ENCODE data around the gene HMCN1.

HMCN1 gene

DNA sequence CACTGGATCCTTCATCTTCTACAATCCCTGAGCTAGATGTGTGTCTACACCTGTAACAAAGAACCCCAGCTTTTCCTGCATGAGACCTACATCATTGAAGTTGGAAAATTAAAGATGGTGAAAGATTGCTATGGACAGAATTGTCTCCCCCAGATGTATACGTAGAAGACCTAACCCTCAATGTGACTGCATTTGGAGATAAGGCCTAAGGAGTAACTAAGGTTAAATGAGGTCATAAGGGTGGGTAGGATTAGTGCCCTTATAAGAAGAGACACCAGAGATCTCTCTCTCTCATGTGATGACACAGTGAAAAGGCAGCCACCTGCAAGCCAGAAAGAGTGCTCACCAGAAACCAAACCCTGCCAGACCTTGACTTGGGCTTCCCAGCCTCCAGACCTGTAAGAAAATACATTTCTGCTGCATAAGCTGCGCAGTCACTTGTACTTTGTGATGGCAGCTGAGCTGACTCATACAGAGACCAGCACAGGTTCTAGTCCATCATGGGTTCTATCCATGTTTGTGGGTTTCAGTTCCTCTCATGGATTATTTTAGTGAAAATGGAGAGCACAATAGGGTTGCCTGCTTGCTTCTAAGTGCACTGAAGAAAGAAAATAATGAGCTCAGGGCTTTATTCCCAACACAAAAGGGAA, 460.0 kb downstream of the HMCN1 start:
- TF ChIP-seq, protein P1, sequence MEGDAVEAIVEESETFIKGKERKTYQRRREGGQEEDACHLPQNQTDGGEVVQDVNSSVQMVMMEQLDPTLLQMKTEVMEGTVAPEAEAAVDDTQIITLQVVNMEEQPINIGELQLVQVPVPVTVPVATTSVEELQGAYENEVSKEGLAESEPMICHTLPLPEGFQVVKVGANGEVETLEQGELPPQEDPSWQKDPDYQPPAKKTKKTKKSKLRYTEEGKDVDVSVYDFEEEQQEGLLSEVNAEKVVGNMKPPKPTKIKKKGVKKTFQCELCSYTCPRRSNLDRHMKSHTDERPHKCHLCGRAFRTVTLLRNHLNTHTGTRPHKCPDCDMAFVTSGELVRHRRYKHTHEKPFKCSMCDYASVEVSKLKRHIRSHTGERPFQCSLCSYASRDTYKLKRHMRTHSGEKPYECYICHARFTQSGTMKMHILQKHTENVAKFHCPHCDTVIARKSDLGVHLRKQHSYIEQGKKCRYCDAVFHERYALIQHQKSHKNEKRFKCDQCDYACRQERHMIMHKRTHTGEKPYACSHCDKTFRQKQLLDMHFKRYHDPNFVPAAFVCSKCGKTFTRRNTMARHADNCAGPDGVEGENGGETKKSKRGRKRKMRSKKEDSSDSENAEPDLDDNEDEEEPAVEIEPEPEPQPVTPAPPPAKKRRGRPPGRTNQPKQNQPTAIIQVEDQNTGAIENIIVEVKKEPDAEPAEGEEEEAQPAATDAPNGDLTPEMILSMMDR (IDR thresholded peaks at IDR 0.05; ENCODE audit: insufficient read depth, low read length, missing control alignments): no peak
- ChIA-PET POLR2A (no interaction called here), CTCF (interaction anchor here (1.0 to 1.3 kb wide), 2 partner anchors 14 to 19 kb away, joined by 3 read pairs; no protein-coding TSS in a partner anchor)
- no peak overlapping the region for H3K4me3 ChIP-seq (ENCODE audit: low read depth, low read length)
- no peak for DNase-seq (ENCODE audit: low read depth, low spot score)

DNA sequence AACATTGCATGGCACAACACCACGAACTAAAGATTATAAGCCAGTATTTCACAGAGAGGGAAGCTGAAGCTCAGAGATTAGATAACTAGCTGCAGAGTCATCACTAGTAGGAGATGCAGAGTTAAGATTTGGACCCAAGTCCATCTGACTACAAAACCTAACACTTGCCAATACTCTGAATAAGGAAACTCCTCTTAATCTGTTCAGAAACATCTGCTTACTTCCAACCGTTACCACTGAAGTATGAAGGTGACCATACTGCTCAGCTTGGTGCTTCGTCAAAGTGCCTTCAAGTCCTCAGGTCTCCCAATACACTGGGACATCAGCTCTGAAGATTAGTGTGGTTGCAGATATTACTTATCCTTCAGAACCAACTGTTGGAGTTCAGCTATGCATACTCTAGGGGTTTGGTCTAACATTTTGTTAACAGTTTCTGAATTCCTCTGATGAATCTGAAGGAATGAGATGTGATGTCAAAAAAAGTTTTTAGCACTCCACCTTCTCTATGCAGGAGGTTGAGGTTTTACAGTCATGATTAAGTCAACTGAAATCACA, 461.3 kb downstream of the HMCN1 start:
- ChIA-PET CTCF (no interaction called here), POLR2A (no interaction called here)
- no peak overlapping the region for H3K4me3 ChIP-seq (ENCODE audit: low read depth, low read length)
- TF ChIP-seq, protein P1 (IDR thresholded peaks at IDR 0.05; ENCODE audit: insufficient read depth, low read length, missing control alignments): no peak
- DNase-seq (ENCODE audit: low read depth, low spot score): no peak

DNA sequence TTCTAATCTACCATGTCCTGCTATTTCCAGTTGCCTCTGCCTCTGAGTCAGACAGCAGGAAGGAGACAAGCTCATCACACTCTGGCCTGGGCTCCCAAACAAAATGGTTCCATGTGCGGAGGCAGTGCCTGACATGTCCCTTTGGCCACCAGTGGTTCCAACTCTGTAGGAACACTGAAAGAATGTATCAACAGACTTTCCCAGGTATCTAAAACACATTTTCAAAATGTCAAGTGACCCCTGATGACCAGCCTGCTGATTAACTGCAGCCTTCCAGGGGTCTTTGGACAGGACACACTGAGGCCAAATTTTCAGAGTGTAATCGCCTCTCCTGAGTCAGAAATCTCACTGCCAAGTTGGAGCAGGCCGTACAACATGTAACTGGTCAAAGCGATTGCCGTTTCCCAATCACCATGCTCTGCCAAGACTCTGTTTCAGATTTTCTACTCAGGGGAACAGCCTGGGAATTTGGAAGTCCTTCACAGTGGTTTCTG, 468.1 kb downstream of the HMCN1 start:
- ChIA-PET CTCF (interaction anchor here (0.6 to 2.0 kb wide), 4 partner anchors 10 to 482 kb away, joined by 3 to 8 read pairs (median 4); no protein-coding TSS in a partner anchor), POLR2A (no interaction called here)
- no peak overlapping the region for H3K4me3 ChIP-seq (ENCODE audit: low read depth, low read length)
- DNase-seq (ENCODE audit: low read depth, low spot score): no peak
- TF ChIP-seq, protein P1 (IDR thresholded peaks at IDR 0.05; ENCODE audit: insufficient read depth, low read length, missing control alignments): no peak

DNA sequence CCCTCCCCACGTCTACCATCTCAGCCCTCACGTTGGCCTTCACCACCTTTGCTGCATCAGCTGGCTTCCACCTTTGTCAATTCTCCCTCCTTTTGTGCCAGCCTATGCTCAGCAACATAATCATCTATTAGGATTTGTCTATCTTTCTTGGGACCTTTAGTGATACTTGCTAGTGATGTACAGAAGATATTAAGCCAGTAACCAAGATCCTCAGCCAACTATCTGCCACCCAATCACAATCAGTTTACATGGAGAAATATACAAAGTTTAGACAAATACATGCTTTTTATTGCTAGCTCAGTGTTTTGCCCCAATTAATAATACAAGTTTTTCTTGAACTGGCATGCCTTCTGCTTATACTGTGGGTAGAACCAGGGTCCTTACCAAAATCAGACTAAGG, 468.6 kb downstream of the HMCN1 start:
- ChIA-PET POLR2A (no interaction called here), CTCF (interaction anchor here (0.6 to 2.0 kb wide), 3 partner anchors 10 to 482 kb away, joined by 3 to 8 read pairs (median 3); no protein-coding TSS in a partner anchor)
- TF ChIP-seq, protein P1 (IDR thresholded peaks at IDR 0.05; ENCODE audit: insufficient read depth, low read length, missing control alignments): no peak
- no peak for DNase-seq (ENCODE audit: low read depth, low spot score)
- H3K4me3 ChIP-seq (ENCODE audit: low read depth, low read length): no peak overlapping the region

GRCh38 chr1:186206048-186206570, 471.9 kb downstream of the HMCN1 start:
- TF ChIP-seq, protein P1 (IDR thresholded peaks at IDR 0.05; ENCODE audit: insufficient read depth, low read length, missing control alignments): no peak
- no peak for DNase-seq (ENCODE audit: low read depth, low spot score)
- ChIA-PET POLR2A (interaction anchor here (0.5 kb wide), 1 partner anchor 19 kb away, joined by 3 read pairs; no protein-coding TSS in a partner anchor), CTCF (interaction anchor here (0.9 to 1.4 kb wide), 4 partner anchors 14 to 1036 kb away, joined by 3 to 7 read pairs (median 4); no protein-coding TSS in a partner anchor)
- no peak overlapping the region for H3K4me3 ChIP-seq (ENCODE audit: low read depth, low read length)
